Endothelial cell of umbilical vein (primary cell): Measurements from ENCODE around the gene TNPO3. TPM values are rescaled to one million over a fixed set of nuclear protein-coding genes. Genes with fewer than 3 reads are reported as not detected.

Source experiments
- BruUV-seq: library from RNA; stranded (reverse); fragments of 400-500 nt; replicated peaks from 2 replicates; lab custom pipeline; 2021; lab: Mats Ljungman, UMichigan
- CTCF ChIA-PET: fragments of 300-600, 350-600 bp; sonication (Branson Sonifier 250); formaldehyde crosslinking; loops from one replicate; lab custom pipeline; 2021; ENCODE audit warnings: antibody characterized with exemption, inconsistent platforms; lab: Charles Lee
- POLR2A ChIA-PET: fragments of 300-600, 350-600 bp; sonication (Branson Sonifier 250); formaldehyde crosslinking; loops from one replicate; lab custom pipeline; 2021; ENCODE audit warnings: antibody characterized with exemption, inconsistent platforms; lab: Charles Lee
- DNase-seq: peaks from one replicate; pipeline ENCODE4 v3.0.0-alpha.2; 2011; ENCODE audit warnings: low read depth, low spot score
- FAIRE-seq: peaks from 2 replicates; lab custom pipeline; 2011; peaks lifted over from hg19 to GRCh38; lab: Jason Lieb, UNC
- H2AFZ ChIP-seq: 2 replicates; pipeline ENCODE4 v1.6.0; 2012; ENCODE audit warnings: low read depth, low read length, control low read depth, inconsistent platforms
- H3K27ac ChIP-seq: 2 replicates; pipeline ENCODE4 v1.5.1; 2011; ENCODE audit warnings: low read depth, mild to moderate bottlenecking, control low read depth, low read length, moderate library complexity; ENCODE audit not compliant: insufficient read depth
- H3K27me3 ChIP-seq, 2 experiments: 2 replicates each; pipeline versions ENCODE4 v1.6.0 to v1.6.1; 2011; ENCODE audit warnings: low read length in 2 of 2, mixed read lengths in 1 of 2; ENCODE audit not compliant: control insufficient read depth in 2 of 2, insufficient read depth in 2 of 2
- H3K36me3 ChIP-seq, 2 experiments: 2 replicates in 1 of 2; 3 replicates in 1 of 2; pipeline ENCODE4 v1.5.1; 2011; ENCODE audit warnings: low read length in 2 of 2, mild to moderate bottlenecking in 1 of 2, moderate library complexity in 1 of 2; ENCODE audit not compliant: control insufficient read depth in 2 of 2, insufficient read depth in 2 of 2; ENCODE audit errors: extremely low read depth in 1 of 2
- H3K4me1 ChIP-seq: 3 replicates; pipeline ENCODE4 v1.5.1; 2011; ENCODE audit warnings: mild to moderate bottlenecking, low read length; ENCODE audit not compliant: control insufficient read depth, insufficient read depth; ENCODE audit errors: extremely low read depth
- H3K4me2 ChIP-seq: 2 replicates; pipeline ENCODE4 v1.6.1; 2011; ENCODE audit warnings: low read length, control low read depth, mixed read lengths; ENCODE audit not compliant: insufficient read depth
- H3K4me3 ChIP-seq, 3 experiments: fragments of 200-600 bp in 1 of 3; sonication (generic), shearing (Covaris generic) in 1 of 3; replicated peaks in 1 of 3; 2 replicates each; pipeline ENCODE4 v1.5.1; 2011 to 2016; ENCODE audit warnings: control low read depth in 3 of 3, low read length in 3 of 3, mild to moderate bottlenecking in 2 of 3, inconsistent platforms in 1 of 3, low read depth in 1 of 3, moderate library complexity in 1 of 3; ENCODE audit not compliant: insufficient read depth in 1 of 3
- H3K79me2 ChIP-seq: 2 replicates; pipeline ENCODE4 v1.6.0; 2012; ENCODE audit warnings: low read length, inconsistent platforms; ENCODE audit not compliant: control insufficient read depth, insufficient read depth
- H3K9ac ChIP-seq: replicated peaks from 2 replicates; pipeline ENCODE3; 2011; ENCODE audit warnings: low read length, control low read depth; ENCODE audit not compliant: insufficient read depth; ENCODE audit errors: extremely low read depth
- H3K9me1 ChIP-seq: replicated peaks from 3 replicates; pipeline ENCODE4 v1.6.0; 2011; ENCODE audit warnings: mild to moderate bottlenecking, low read length; ENCODE audit not compliant: control insufficient read depth, insufficient read depth; ENCODE audit errors: extremely low read depth
- H3K9me3 ChIP-seq: replicated peaks from 2 replicates; pipeline ENCODE4 v1.5.1; 2012; ENCODE audit warnings: low read length, inconsistent platforms; ENCODE audit not compliant: control insufficient read depth, insufficient read depth
- H4K20me1 ChIP-seq: replicated peaks from 2 replicates; pipeline ENCODE3; 2011; ENCODE audit warnings: mild to moderate bottlenecking, low read length; ENCODE audit not compliant: control insufficient read depth, insufficient read depth; ENCODE audit errors: extremely low read depth
- CTCF ChIP-seq, 2 donors: IDR thresholded peaks; 1 replicate in 1 of 2; 2 replicates in 1 of 2; pipeline ENCODE4 v1.5.1; 2011; ENCODE audit warnings: low read length in 2 of 2, mild to moderate bottlenecking in 2 of 2, moderate library complexity in 2 of 2, control low read depth in 1 of 2, inconsistent platforms in 1 of 2, low read depth in 1 of 2; ENCODE audit not compliant: insufficient read depth in 1 of 2; ENCODE audit errors: extremely low read depth in 1 of 2
- EZH2 ChIP-seq: IDR thresholded peaks from 2 replicates; pipeline ENCODE4 v1.6.1; 2012; ENCODE audit warnings: borderline replicate concordance, low read depth, mild to moderate bottlenecking, moderate library complexity, low read length, inconsistent platforms; ENCODE audit not compliant: severe bottlenecking
- FOS ChIP-seq: IDR thresholded peaks from 2 replicates; pipeline ENCODE4 v1.6.1; 2011; ENCODE audit warnings: mild to moderate bottlenecking, low read length, moderate library complexity, borderline replicate concordance; ENCODE audit not compliant: insufficient read depth
- GATA2 ChIP-seq: IDR thresholded peaks from 2 replicates; pipeline ENCODE4 v1.7.0; 2011; ENCODE audit warnings: low read depth, mild to moderate bottlenecking, moderate library complexity, mixed read lengths, low read length; ENCODE audit not compliant: insufficient read length, insufficient read depth
- JUN ChIP-seq: IDR thresholded peaks from 2 replicates; pipeline ENCODE4 v1.6.1; 2011; ENCODE audit warnings: borderline replicate concordance, low read depth; ENCODE audit not compliant: insufficient read length, insufficient read depth
- MYC ChIP-seq: IDR thresholded peaks from one replicate; pipeline ENCODE4 v1.6.1; 2011; ENCODE audit warnings: mild to moderate bottlenecking, low read depth, low read length
- POLR2A ChIP-seq: IDR thresholded peaks from 2 replicates; pipeline ENCODE4 v1.6.1; 2012; ENCODE audit warnings: low read depth, mild to moderate bottlenecking, control low read depth, low read length
- POLR2AphosphoS5 ChIP-seq: IDR thresholded peaks from 2 replicates; pipeline ENCODE4 v1.6.1; 2012; ENCODE audit warnings: low read depth, mild to moderate bottlenecking, control low read depth, low read length, moderate library complexity; ENCODE audit not compliant: insufficient read depth
- dilution Hi-C: fragments of 300-500 bp; cut with MboI; formaldehyde crosslinking; loops from one replicate; pipeline ENCODE4 v1.15.0; 2019; ENCODE audit warnings: low sequenced_read_pairs; ENCODE audit not compliant: extremely low pct_ligation_motif_present
- intact Hi-C: fragments of 100-400 bp; cut with micrococcal nuclease; formaldehyde crosslinking; loops from one replicate; pipeline ENCODE4 v1.10.0; 2022
- polyA plus RNA-seq, 4 experiments: library from polyadenylated mRNA; depleted of rRNA in 3 of 4; stranded (reverse) in 3 of 4; unstranded in 1 of 4; fragments of >200 nt; gene quantifications; 2 replicates each; pipeline versions ENCODE4 v1.2.1 to v1.2.3, GENCODE V29; 2011 to 2012; ENCODE audit warnings: missing spikeins in 1 of 4
- total RNA-seq: library from RNA; stranded (reverse); gene quantifications from 2 replicates; pipeline ENCODE4 v1.2.3, GENCODE V29; 2021
- TF ChIP-seq, protein P1 (sequence below): IDR thresholded peaks from 2 replicates; pipeline ENCODE4 v1.6.1; 2011; ENCODE audit not compliant: insufficient read depth, insufficient read length

TNPO3 gene
- total and polyA plus RNA-seq, 2 donors (not counting 3 experiments of a cell fraction or from before 2014, with no cell fraction given): 29.0 to 46.9 TPM

- Histone ChIP-seq H3K4me2 (no peak overlapping the region), H3K9me1 (no peaks in the 10 kb centered on the region), H2AFZ (no peak overlapping the region), H3K4me3 (no peak overlapping the region), H3K27me3 (peaks cover 6% of the 10 kb centered on the region in 2 experiments), H3K9me3 (no peaks in the 10 kb centered on the region), H3K79me2 (no peaks in the 10 kb centered on the region), H4K20me1 (no peaks in the 10 kb centered on the region), H3K9ac (no peak overlapping the region), H3K27ac (no peak overlapping the region), H3K36me3 (no peaks in the 10 kb centered on the region), H3K4me1 (no peaks in the 10 kb centered on the region)
- intact Hi-C loops: no loop called here
- dilution Hi-C loops: no loop called here
- no peak for TF ChIP-seq POLR2AphosphoS5
- no peak for TF ChIP-seq MYC
- TF ChIP-seq FOS: no peak
- TF ChIP-seq GATA2: no peak
- TF ChIP-seq, protein P1, sequence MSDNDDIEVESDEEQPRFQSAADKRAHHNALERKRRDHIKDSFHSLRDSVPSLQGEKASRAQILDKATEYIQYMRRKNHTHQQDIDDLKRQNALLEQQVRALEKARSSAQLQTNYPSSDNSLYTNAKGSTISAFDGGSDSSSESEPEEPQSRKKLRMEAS: no peak
- TF ChIP-seq POLR2A: no peak
- no peak for TF ChIP-seq CTCF (IDR thresholded peaks at IDR 0.05; ENCODE audit: extremely low read depth in 1 of 2, insufficient read depth in 1 of 2, low read depth in 1 of 2, low read length in 2 of 2)
- TF ChIP-seq JUN: no peak
- no peak for TF ChIP-seq EZH2
- DNase-seq (no peak), FAIRE-seq (no peak)
- ChIA-PET CTCF (interaction anchor here (0.6 to 2.1 kb wide), 5 partner anchors 13 to 106 kb away, joined by 3 to 8 read pairs (median 4); no protein-coding TSS in a partner anchor), POLR2A (no interaction called here)
- BruUV-seq: no TSS peak
These were observed 30.1 kb upstream of the TNPO3 start for GRCh38 chr7:129084801-129085551.
